Activated CD4-positive, alpha-beta T cell treated with anti-CD3 and anti-CD28 coated beads, Interleukin-2, amount 10 ng/mL, durations not matched to agents 24 days and 14 days (primary cell): ENCODE measurements around the gene ZNF562. TPM values are rescaled to one million over a fixed set of nuclear protein-coding genes. Genes with fewer than 3 reads are reported as not detected.
"Not testable (repeated sequence)": the region's sequence is repeated elsewhere in the genome, so short reads cannot be mapped to it uniquely, and the experiment has no call there.

Source experiments
- DNase-seq: peaks from one replicate; pipeline ENCODE4 v3.0.0; 2022
- H3K27ac Mint-ChIP-seq: one replicate; pipeline ENCODE4 v1.8.0; 2022; ENCODE audit warnings: mild to moderate bottlenecking, mixed read lengths
- H3K27me3 Mint-ChIP-seq: one replicate; pipeline ENCODE4 v1.8.0; 2022; ENCODE audit warnings: mixed read lengths
- H3K36me3 Mint-ChIP-seq: one replicate; pipeline ENCODE4 v1.8.0; 2022; ENCODE audit warnings: low read depth, mild to moderate bottlenecking, mixed read lengths
- H3K4me1 Mint-ChIP-seq: one replicate; pipeline ENCODE4 v1.8.0; 2021; ENCODE audit warnings: mixed read lengths
- H3K4me3 Mint-ChIP-seq: one replicate; pipeline ENCODE4 v1.8.0; 2022; ENCODE audit warnings: mild to moderate bottlenecking, moderate library complexity, mixed read lengths
- H3K9me3 Mint-ChIP-seq: one replicate; pipeline ENCODE4 v1.8.0; 2021; ENCODE audit warnings: mixed read lengths
- intact Hi-C: fragments of 100-400 bp; cut with micrococcal nuclease; formaldehyde crosslinking; loops from one replicate; pipeline ENCODE4 v1.15.1; 2023
- total RNA-seq: library from RNA; stranded (reverse); gene quantifications from 2 replicates; pipeline ENCODE4 v1.2.3, GENCODE V29; 2022

ZNF562 gene
- 15.9 and 16.9 TPM in 2 replicates for total RNA-seq

DNA sequence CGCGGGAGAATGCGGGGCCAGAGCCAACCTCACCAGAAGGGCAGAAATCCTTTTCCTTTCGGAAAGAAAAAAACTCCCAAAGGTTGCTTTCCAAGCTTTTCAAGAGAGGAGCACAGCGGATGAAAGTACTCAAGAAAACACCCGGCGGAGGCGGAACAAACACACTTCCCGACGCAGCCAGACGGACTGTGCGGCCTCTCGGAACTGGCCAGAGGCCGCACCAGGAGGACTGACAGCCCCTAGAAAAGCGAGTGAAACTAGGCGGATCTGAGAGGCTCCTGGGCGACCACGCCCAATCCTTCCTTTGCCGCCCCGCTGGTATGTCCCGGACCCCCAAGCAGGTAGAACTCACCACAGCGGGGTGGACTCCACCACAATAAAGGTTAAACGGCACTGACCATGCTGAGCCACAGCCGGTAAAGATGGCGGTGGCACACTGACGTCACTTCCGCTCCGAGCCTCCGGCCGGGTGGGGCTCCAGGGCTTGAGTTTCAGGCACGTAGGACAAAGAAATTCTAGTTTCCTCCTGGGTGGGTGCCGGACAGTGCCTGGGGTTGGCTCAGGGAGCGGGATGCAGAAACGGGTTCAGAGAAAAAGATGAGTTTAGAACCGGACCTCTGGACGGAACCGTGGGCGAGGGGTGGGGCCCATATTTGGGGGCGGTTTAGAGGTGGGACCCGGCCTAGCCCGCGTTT is at the start of gene ZNF562:
ZNF562 (minus strand) TSS at position 438 of the 695 bp plus-strand sequence. CDS start 14,356 bp downstream, outside the sequence.
- intact Hi-C loops: loop anchor here (10.0 kb wide), 1 partner anchor 90 kb away; the partner anchor contains the start of gene ZNF846
- peaks cover 26% of the 10 kb centered on the region for H3K9me3 Mint-ChIP-seq
- peaks cover 2% of the 10 kb centered on the region for H3K27me3 Mint-ChIP-seq
- peak; percentile 91 for DNase-seq
- H3K4me1 Mint-ChIP-seq: peaks cover 8% of the 10 kb centered on the region
- H3K36me3 Mint-ChIP-seq: peaks cover 44% of the 10 kb centered on the region
- H3K4me3 Mint-ChIP-seq: peak within 1 kb of the TSS; percentile 92
- H3K27ac Mint-ChIP-seq: peak within 1 kb of the TSS; percentile 97

DNA sequence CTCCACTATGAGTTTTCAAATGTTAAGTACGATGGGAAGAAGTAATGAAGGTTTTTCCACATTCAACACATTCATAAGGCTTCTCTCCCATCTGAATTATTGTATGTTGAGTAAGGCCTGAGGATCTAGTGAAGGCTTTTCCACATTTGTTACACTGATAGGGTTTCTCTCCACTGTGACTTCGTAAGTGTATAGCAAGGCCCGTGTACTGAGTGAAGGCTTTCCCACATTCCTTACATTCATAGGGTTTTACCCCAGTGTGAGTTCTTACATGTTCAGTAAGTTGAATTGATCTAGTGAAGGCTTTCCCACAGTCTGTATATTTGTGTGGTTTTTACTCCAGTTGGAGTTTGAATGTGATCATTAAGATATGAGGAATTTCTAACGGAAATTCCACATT is 49.3 kb upstream of the ZNF562 start:
- Mint-ChIP-seq H3K27ac (no peak overlapping the region), H3K4me1 (no peaks in the 10 kb centered on the region), H3K9me3 (no peaks in the 10 kb centered on the region), H3K27me3 (no peaks in the 10 kb centered on the region), H3K36me3 (no peaks in the 10 kb centered on the region), H3K4me3 (no peak overlapping the region)
- intact Hi-C loops: no loop called here
- DNase-seq: no peak

GRCh38 chr19:9721861-9722260 is 47.0 kb upstream of the ZNF562 start:
- no peaks in the 10 kb centered on the region for H3K36me3 Mint-ChIP-seq
- H3K27me3 Mint-ChIP-seq: no peaks in the 10 kb centered on the region
- intact Hi-C loops: no loop called here
- H3K4me1 Mint-ChIP-seq: no peaks in the 10 kb centered on the region
- H3K4me3 Mint-ChIP-seq: no peak overlapping the region
- peaks cover 6% of the 10 kb centered on the region for H3K9me3 Mint-ChIP-seq
- H3K27ac Mint-ChIP-seq: no peak overlapping the region
- no peak for DNase-seq

DNA sequence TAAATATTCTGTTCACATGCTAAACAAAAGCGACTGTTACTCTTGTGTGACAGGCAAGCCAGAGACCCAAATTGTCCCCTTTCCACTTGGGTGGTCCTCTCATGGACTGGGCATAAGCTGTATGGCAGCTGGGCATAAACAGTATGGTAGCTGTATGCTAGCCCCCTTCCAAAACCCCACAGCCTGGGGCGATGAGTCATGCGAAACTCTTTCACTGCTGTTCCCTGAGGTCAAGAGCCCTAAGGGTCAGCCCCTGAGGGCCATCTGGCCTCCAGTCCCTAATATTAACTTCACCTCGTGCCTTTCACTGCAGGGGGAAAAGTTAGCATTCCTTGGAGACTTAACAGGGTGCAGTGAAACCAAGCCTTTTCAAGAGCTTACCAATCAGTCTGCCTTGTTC is 45.6 kb upstream of the ZNF562 start:
- H3K36me3 Mint-ChIP-seq: no peaks in the 10 kb centered on the region
- no peaks in the 10 kb centered on the region for H3K27me3 Mint-ChIP-seq
- peaks cover 6% of the 10 kb centered on the region for H3K9me3 Mint-ChIP-seq

GRCh38 chr19:9711815-9712214 is 36.9 kb upstream of the ZNF562 start:
- no peak overlapping the region for H3K4me3 Mint-ChIP-seq
- H3K4me1 Mint-ChIP-seq: no peaks in the 10 kb centered on the region
- H3K27me3 Mint-ChIP-seq: no peaks in the 10 kb centered on the region
- no peak overlapping the region for H3K27ac Mint-ChIP-seq
- no peaks in the 10 kb centered on the region for H3K36me3 Mint-ChIP-seq
- intact Hi-C loops: no loop called here
- no peak for DNase-seq
- H3K9me3 Mint-ChIP-seq: peaks cover 44% of the 10 kb centered on the region

More for the DNA sequence above, 45.6 kb upstream of the ZNF562 start:
- H3K4me1 Mint-ChIP-seq: no peaks in the 10 kb centered on the region
- no peak overlapping the region for H3K27ac Mint-ChIP-seq
- DNase-seq: no peak
- H3K4me3 Mint-ChIP-seq: no peak overlapping the region
- intact Hi-C loops: no loop called here

DNA sequence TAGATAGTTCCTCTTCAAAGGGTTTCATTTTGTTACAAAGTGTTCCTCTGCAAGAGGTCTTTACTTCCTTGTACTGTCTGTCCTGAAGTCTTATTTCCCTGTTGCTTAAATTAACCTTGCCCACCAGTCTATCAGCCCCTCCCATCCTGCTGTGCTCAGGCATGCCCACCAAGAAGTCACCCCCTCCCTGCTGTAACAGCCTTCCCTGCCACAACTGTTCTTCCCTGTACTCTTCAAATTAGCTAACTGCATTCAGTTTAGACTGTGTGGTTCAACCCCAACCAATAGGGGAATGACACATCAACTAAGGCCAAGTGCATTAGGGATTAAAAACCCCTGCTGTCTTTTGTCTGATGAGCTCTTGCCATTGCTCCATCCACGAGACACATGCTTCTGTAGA is 34.4 kb upstream of the ZNF562 start:
- H3K4me3 Mint-ChIP-seq: no peak overlapping the region
- no peaks in the 10 kb centered on the region for H3K36me3 Mint-ChIP-seq
- H3K27me3 Mint-ChIP-seq: no peaks in the 10 kb centered on the region
- H3K27ac Mint-ChIP-seq: no peak overlapping the region
- no peaks in the 10 kb centered on the region for H3K4me1 Mint-ChIP-seq
- peaks cover 37% of the 10 kb centered on the region for H3K9me3 Mint-ChIP-seq
- intact Hi-C loops: no loop called here
- no peak for DNase-seq

GRCh38 chr19:9705836-9706235 is 30.9 kb upstream of the ZNF562 start:
- intact Hi-C loops: no loop called here
- H3K4me3 Mint-ChIP-seq: no peak overlapping the region
- no peaks in the 10 kb centered on the region for H3K27me3 Mint-ChIP-seq
- H3K36me3 Mint-ChIP-seq: no peaks in the 10 kb centered on the region
- no peaks in the 10 kb centered on the region for H3K4me1 Mint-ChIP-seq
- no peak overlapping the region for H3K27ac Mint-ChIP-seq
- DNase-seq: no peak
- peaks cover 16% of the 10 kb centered on the region for H3K9me3 Mint-ChIP-seq

DNA sequence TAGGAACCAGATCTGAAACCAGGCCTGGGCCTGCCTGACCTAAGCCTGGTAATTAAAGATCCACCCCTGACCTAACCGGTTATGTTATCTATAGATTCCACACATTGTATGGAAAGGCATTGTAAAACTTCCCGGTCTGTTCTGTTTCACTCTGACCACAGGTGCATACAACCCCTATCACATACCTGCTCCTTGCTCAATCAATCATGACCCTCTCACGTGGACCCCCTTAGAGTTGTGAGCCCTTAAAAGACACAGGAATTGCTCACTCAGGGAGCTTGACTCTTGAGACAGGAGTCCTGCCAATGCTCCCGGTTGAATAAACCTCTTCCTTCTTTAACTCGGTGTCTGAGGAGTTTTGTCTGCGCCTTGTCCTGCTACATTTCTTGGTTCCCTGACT is 27.3 kb upstream of the ZNF562 start:
- H3K27ac Mint-ChIP-seq: no peak overlapping the region
- no peak overlapping the region for H3K4me3 Mint-ChIP-seq
- no peaks in the 10 kb centered on the region for H3K36me3 Mint-ChIP-seq
- H3K27me3 Mint-ChIP-seq: no peaks in the 10 kb centered on the region
- no peak for DNase-seq
- intact Hi-C loops: no loop called here
- H3K4me1 Mint-ChIP-seq: no peaks in the 10 kb centered on the region
- H3K9me3 Mint-ChIP-seq: peaks cover 8% of the 10 kb centered on the region

GRCh38 chr19:9700229-9700981 is 25.5 kb upstream of the ZNF562 start:
- no peak for DNase-seq
- H3K4me1 Mint-ChIP-seq: no peaks in the 10 kb centered on the region
- H3K9me3 Mint-ChIP-seq: peaks cover 11% of the 10 kb centered on the region
- no peaks in the 10 kb centered on the region for H3K27me3 Mint-ChIP-seq
- no peak overlapping the region for H3K4me3 Mint-ChIP-seq
- intact Hi-C loops: no loop called here
- H3K36me3 Mint-ChIP-seq: no peaks in the 10 kb centered on the region
- no peak overlapping the region for H3K27ac Mint-ChIP-seq

- H3K4me1 Mint-ChIP-seq, H3K27ac Mint-ChIP-seq, H3K27me3 Mint-ChIP-seq, H3K4me3 Mint-ChIP-seq, H3K36me3 Mint-ChIP-seq, DNase-seq, intact Hi-C loops: not testable (repeated sequence)
- peaks cover 29% of the 10 kb centered on the region for H3K9me3 Mint-ChIP-seq
Observed at GRCh38 chr19:9690301-9690700, 15.4 kb upstream of the ZNF562 start.

- H3K27me3 Mint-ChIP-seq, H3K36me3 Mint-ChIP-seq, H3K4me1 Mint-ChIP-seq, DNase-seq, H3K27ac Mint-ChIP-seq, H3K4me3 Mint-ChIP-seq: not testable (repeated sequence)
- intact Hi-C loops: loop anchor here (10.0 kb wide), 1 partner anchor 85 kb away; the partner anchor contains the start of gene ZNF846
- peaks cover 14% of the 10 kb centered on the region for H3K9me3 Mint-ChIP-seq
Observed at GRCh38 chr19:9679996-9680395, 5.1 kb upstream of the ZNF562 start.

DNA sequence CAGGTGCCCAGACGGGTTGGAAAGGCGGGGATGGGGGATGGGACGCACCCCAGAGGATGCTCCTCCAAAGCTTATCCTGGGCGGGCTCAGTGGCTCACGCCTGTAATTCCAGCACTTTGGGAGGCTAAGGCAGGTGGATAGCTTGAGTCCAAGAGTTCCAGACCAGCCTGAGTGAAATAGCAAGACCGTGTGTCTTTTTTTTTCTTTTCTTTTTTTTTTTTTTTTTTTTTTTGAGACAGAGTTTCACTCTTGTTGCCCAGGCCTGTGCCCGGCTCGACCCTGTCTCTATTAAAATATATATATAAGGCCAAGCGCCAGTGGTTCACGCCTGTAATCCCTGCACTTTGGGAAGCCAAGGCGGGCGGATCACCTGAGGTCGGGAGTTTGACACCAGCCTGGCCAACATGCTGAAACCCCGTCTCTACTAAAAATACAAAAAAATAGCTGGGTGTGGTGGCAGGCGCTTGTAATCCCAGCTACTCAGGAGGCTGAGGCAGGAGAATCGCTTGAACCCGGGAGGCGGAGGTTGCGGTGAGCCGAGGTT is 530 bp upstream of the ZNF562 start:
- Mint-ChIP-seq H3K9me3 (peaks cover 24% of the 10 kb centered on the region), H3K4me3 (peak overlapping the region; percentile 92), H3K36me3 (peaks cover 39% of the 10 kb centered on the region), H3K27ac (peak overlapping the region; percentile 97)
- not testable (repeated sequence) for DNase-seq, H3K27me3 Mint-ChIP-seq, H3K4me1 Mint-ChIP-seq
- intact Hi-C loops: loop anchor here (10.0 kb wide), 1 partner anchor 89 kb away; the partner anchor contains the start of gene ZNF846

DNA sequence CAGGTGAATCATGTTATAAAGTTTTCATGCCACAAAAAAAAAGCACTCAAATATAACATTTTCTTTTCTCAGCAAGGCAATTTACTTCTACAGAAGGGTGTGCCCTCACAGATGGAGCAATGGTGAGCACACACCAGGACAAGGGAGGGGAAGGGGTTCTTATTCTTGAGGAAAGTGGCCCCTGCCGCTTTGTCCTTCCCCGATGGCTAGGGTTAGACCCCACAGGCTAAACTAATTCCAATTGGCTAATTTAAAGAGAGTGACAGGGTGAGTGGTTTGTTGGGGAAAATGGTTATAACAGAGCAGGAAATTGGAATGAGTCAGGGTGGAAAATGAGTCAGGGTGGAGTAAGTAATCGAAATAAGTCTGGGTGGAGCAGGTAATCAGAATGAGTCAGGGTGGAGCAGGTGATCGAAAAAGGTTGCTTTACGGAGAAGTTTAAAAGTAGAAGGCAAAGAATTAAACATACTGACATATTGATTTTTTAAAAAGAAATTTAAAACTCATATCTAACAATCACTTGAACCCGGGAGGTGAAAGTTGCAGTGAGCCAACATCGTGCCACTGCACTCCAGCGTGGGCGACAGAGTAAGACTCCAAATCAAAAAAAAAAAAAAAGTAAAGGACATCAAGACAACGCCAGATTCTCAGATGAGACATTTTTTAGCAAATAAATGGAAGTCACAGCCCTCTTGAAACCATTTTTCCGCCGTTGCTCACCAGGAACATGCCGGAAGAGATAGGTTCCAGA is 813 bp downstream of the ZNF562 start:
- DNase-seq: peak; percentile 56
- peaks cover 8% of the 10 kb centered on the region for H3K4me1 Mint-ChIP-seq
- intact Hi-C loops: loop anchor here (10.0 kb wide), 1 partner anchor 91 kb away; the partner anchor contains the start of gene ZNF846
- H3K27me3 Mint-ChIP-seq: peaks cover 2% of the 10 kb centered on the region
- peak overlapping the region; percentile 92 for H3K4me3 Mint-ChIP-seq
- peak overlapping the region; percentile 97 for H3K27ac Mint-ChIP-seq
- peaks cover 51% of the 10 kb centered on the region for H3K36me3 Mint-ChIP-seq
- H3K9me3 Mint-ChIP-seq: peaks cover 30% of the 10 kb centered on the region
